Measurements from ENCODE around the gene ANHX. TPM values are rescaled to one million over a fixed set of nuclear protein-coding genes. Genes with fewer than 3 reads are reported as not detected.
"Not testable (repeated sequence)": the region's sequence is repeated elsewhere in the genome, so short reads cannot be mapped to it uniquely, and the experiment has no call there.

Gene ANHX
- not detected for total RNA-seq (2013)
- polyA plus RNA-seq, result not detected
- not detected in 2 replicates for polyA minus RNA-seq
- 0 to 0.30 (median 0) reads per million in 11 experiments for total RNA-seq

GRCh38 chr12:133235401-133236112 lies at the start of gene ANHX:
Gene ANHX (minus strand): TSS chr12:133235877. CDS start chr12:133234356, 1,521 bp downstream.
- H3K36me3 ChIP-seq (replicated peaks in 1 of 2; ENCODE audit: control insufficient read depth in 1 of 2, insufficient read depth in 2 of 2, low read length in 2 of 2), result no peaks in the 10 kb centered on the region
- H3K4me3 ChIP-seq (replicated peaks in 1 of 3; ENCODE audit: low read depth in 2 of 3, low read length in 3 of 3), result no peak within 1 kb of the TSS
- peaks cover 85 to 94% of the 10 kb centered on the region in 2 donors for H3K9me3 ChIP-seq (replicated peaks in 1 of 2; ENCODE audit: control insufficient read depth in 1 of 2, insufficient read depth in 1 of 2, low read length in 2 of 2)
- Mint-ChIP-seq H3K4me1 (no peaks in the 10 kb centered on the region), H3K27me3 (ENCODE audit: low read depth in 3 of 3) (peaks cover 0 to 4% (median 2%) of the 10 kb centered on the region in 3 donors), H3K36me3 (no peaks in the 10 kb centered on the region), H3K4me3 (no peak within 1 kb of the TSS), H3K9me3 (peaks cover 53 to 87% (median 80%) of the 10 kb centered on the region in 7 donors), H3K27ac (no peak within 1 kb of the TSS)
- no peak for DNase-seq
- WGBS (ENCODE audit: insufficient coverage), result 52% methylated on average over 38 of the region's 61 CpGs
- no peak within 1 kb of the TSS for H3K9ac ChIP-seq (ENCODE audit: insufficient read depth, low read length, poor library complexity, severe bottlenecking)
- H2AFZ ChIP-seq (ENCODE audit: insufficient read depth, low read depth, low read length, poor library complexity, severe bottlenecking), result no peak within 1 kb of the TSS
- no peaks in the 10 kb centered on the region for H3K79me2 ChIP-seq (ENCODE audit: insufficient read depth, low read length)
- H3K4me1 ChIP-seq (ENCODE audit: control insufficient read depth in 1 of 2, insufficient read depth in 2 of 2, low read length in 2 of 2), result no peaks in the 10 kb centered on the region
- H3K27ac ChIP-seq (ENCODE audit: low read depth in 1 of 2, low read length in 2 of 2), result no peak within 1 kb of the TSS
- no peak for TF ChIP-seq CTCF (IDR thresholded peaks at IDR 0.05)
- intact Hi-C loops (cut with micrococcal nuclease), result no loop called here
- H3K27me3 ChIP-seq (ENCODE audit: control insufficient read depth in 2 of 2, insufficient read depth in 2 of 2, low read length in 2 of 2), result no peaks in the 10 kb centered on the region
- no peak within 1 kb of the TSS for H3K4me2 ChIP-seq (replicated peaks; ENCODE audit: extremely low read depth, low read length, poor library complexity, severe bottlenecking)
- no peaks in the 10 kb centered on the region for H4K20me1 ChIP-seq (ENCODE audit: insufficient read depth, low read length)

- H3K36me3 ChIP-seq (replicated peaks in 1 of 2; ENCODE audit: control insufficient read depth in 1 of 2, insufficient read depth in 2 of 2, low read length in 2 of 2); DNase-seq; H3K27ac Mint-ChIP-seq; H2AFZ ChIP-seq (ENCODE audit: insufficient read depth, low read depth, low read length, poor library complexity, severe bottlenecking); H3K79me2 ChIP-seq (ENCODE audit: insufficient read depth, low read length); H3K9ac ChIP-seq (ENCODE audit: insufficient read depth, low read length, poor library complexity, severe bottlenecking); H4K20me1 ChIP-seq (ENCODE audit: insufficient read depth, low read length); H3K27me3 ChIP-seq (ENCODE audit: control insufficient read depth in 2 of 2, insufficient read depth in 2 of 2, low read length in 2 of 2); intact Hi-C loops (cut with micrococcal nuclease); H3K4me1 Mint-ChIP-seq; H3K36me3 Mint-ChIP-seq; H3K27ac ChIP-seq (ENCODE audit: low read depth in 1 of 2, low read length in 2 of 2); H3K4me3 ChIP-seq (replicated peaks in 1 of 3; ENCODE audit: low read depth in 2 of 3, low read length in 3 of 3); H3K4me1 ChIP-seq (ENCODE audit: control insufficient read depth in 1 of 2, insufficient read depth in 2 of 2, low read length in 2 of 2); H3K4me2 ChIP-seq (replicated peaks; ENCODE audit: extremely low read depth, low read length, poor library complexity, severe bottlenecking); H3K4me3 Mint-ChIP-seq; H3K27me3 Mint-ChIP-seq (ENCODE audit: low read depth in 3 of 3): not testable (repeated sequence)
- peaks cover 8 to 12% of the 10 kb centered on the region in 2 donors for H3K9me3 ChIP-seq (replicated peaks in 1 of 2; ENCODE audit: control insufficient read depth in 1 of 2, insufficient read depth in 1 of 2, low read length in 2 of 2)
- peaks cover 9 to 26% (median 14%) of the 10 kb centered on the region in 7 donors for H3K9me3 Mint-ChIP-seq
- WGBS (ENCODE audit: insufficient coverage), result no CpG with 5 or more reads among the region's 11 CpGs
Observed at GRCh38 chr12:133264668-133265067, 29.0 kb upstream of the ANHX start.
